Posterior cingulate gyrus (tissue), 11 donors: ENCODE results near the gene XPR1.

Experiments
- DNase-seq, 10 donors: peaks; one replicate each; pipeline versions ENCODE4 v3.0.0 to v3.0.0-alpha.2; 2020 to 2021; ENCODE audit warnings: mixed read lengths in 3 of 10
- intact Hi-C: fragments of 100-400 bp; cut with DNase I; formaldehyde crosslinking; loops from one replicate; pipeline ENCODE4 v1.15.1; 2023

The XPR1 gene

DNA sequence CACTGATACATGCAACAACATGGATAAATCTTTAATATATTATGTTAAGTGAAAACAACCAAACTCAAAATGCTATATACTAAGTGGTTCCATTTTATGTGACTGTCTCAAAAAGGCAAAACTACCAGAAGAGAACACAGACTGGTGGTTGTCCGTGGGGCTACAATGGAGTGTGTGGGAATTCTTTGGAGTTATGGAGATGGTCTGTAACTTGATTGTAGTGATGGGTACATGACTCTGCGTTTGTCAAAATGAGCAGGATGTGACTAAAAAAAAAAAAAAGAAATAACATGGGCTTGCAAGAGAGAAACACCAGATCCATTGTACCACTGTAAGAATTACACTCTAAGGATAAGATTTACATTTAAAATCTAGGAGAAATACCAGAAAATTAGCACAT lies 228.7 kb downstream of the XPR1 start:
- no peak for DNase-seq
- intact Hi-C loops, result loop anchor here (5.0 kb wide), 3 partner anchors 228 to 343 kb away; partner anchors contain the start of gene XPR1

DNA sequence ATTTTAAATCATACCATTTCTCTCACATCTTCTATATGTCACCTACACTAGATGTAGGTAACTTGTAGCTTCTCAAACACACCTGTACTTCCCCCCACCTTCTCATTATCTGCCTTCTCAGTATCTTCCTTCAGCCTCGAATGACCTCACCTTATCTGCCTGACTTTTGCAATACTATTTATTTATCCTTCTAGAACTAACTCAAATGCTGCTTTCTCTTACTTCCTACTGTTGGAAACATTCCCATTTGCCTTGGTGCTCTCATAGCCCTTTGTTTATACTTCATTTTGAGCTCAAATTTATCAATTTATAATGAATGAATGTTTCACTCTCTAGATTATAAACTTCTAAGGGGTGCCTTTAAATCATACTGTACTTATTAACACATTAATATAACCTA lies 230.5 kb downstream of the XPR1 start:
- intact Hi-C loops, result loop anchor here (5.0 kb wide), 3 partner anchors 230 to 345 kb away; partner anchors contain the start of gene XPR1

DNA sequence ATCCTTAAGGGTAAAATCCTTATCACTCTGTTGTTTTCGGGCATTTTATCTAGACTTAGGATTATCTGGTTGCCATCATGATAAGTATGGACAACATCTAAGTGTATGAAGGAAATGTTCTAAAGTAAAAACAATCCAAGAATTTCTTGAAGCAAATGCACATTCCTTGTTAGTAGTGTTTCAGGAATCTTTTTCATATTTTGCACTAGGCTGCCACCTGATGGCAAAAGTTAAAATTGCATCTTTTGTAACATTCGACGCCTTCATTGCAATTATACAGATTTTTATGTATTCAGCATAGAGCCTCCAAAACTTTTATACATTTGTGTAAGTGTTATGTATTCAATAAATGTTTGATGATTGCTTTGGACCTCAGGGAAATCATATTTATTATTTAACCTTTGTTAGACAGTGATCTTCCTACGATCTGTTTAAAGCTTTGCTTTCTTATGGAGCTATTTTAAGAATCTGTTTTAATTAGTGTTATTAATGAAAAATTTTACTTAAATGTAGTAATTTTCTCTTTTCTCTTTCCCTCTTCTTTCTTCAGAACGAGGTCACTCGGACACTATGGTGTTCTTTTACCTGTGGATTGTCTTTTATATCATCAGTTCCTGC lies 231.4 kb downstream of the XPR1 start:
- peak in 1 of 10 donors; percentile 34 for DNase-seq
- intact Hi-C loops, result loop anchor here (5.0 kb wide), 3 partner anchors 231 to 346 kb away; partner anchors contain the start of gene XPR1

More for the DNA sequence above, 230.5 kb downstream of the XPR1 start:
- DNase-seq, result no peak

DNA sequence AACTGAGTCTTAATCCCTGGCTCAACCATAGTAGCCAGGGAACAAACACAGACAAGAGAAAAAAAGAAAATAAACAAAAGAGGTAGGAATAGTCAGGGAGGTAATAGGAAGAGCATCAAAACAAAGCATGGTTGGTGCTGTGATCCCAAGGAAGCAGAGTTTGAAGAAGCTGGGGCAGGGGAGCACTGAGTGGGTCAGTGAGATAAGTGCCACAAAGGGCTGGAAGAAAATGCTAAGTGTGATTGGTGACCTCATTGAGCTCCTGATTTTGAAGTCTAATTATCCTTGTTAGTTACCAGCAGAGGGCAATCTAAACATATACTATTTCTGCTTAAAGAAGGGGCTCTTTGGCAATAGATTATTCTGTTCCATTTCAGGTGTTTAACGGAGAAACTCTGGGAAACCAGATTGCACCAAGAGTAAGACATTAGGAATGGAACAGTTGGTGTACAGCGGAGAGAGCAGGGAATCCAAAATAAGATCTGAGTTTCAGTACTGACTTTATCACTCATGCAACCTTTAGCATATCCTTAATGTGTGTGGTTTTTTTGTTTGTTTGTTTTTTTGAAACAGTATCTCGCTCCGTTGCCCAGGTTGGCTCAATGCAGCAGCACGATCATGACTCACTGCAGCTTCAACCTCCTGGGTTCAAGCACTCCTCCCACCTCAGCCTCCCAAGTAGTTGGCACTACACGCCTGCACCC lies 250.1 kb downstream of the XPR1 start:
- peak in 1 of 10 donors; percentile 51 for DNase-seq
- intact Hi-C loops, result loop anchor here (1.0 to 5.0 kb wide), 4 partner anchors 140 to 285 kb away; partner anchors contain the start of genes IER5 and STX6

DNA sequence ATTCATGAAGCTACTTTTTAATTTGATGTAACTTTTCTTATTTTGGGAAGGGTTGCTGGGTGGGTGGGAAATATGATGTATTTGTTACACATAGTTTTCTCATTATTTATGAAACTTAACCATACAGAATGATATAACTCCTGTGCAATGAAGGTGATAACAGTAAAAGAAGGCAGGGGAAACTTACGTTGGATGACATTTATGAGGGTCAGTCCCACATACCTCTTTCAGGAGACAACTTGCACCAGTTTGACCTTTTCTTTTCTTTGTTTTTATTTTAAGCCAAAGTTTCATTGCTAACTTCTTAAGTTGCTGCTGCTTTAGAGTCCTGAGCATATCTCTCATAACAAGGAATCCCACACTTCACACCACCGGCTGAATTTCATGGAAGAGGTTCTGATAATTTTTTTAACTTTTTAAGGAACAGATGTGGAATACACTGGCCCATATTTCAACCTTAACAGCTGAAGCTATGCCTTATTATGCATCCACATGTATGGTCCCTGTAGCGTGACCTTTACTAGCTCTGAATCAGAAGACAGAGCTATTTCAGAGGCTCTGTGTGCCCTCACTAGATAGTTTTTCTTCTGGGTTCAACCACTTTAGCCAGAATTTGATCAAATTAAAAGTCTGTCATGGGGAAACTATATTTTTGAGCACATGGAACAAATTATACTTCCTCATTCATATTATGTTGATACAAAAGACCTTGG lies 252.9 kb downstream of the XPR1 start:
- intact Hi-C loops, result loop anchor here (5.0 kb wide), 2 partner anchors 138 to 283 kb away; partner anchors contain the start of gene STX6
- DNase-seq, result no peak

DNA sequence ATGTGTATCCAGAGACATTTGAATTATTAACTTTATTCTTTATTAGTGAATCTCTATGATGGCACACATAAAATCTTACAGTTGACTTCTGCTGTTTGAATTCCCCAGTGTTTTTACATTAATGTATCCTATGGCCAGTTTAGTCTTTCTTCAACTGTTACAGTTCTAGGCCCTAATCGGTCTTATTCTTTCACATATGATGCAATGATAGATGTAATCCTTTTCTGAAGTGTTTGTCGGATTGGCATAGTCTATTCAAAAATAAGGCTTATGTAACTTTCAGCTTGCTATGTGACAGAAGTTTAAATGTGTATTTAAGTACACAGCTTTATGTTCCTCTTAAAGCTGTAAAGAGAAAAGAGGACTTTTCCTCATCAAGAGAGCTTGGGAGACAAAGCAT lies 254.5 kb downstream of the XPR1 start:
- DNase-seq, result no peak
- intact Hi-C loops, result no loop called here

DNA sequence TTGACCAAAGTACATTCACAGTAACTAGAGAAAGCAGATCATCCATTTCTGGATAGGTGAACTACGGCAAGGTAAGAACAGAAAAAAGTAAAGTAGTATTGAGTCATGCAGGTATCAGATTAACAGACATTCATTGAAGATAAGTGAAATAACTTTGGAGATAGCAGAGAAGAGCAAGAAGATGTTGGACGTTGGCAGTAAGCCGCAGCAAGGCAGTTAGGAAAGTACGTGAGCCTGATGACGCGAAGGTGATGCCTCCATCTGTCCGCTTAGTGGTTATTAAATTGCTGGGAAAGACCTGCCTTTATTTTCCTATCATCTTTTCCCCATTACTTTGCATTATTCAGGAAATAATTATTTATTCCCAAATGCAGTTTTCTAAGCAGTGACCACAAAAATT lies 256.0 kb downstream of the XPR1 start:
- no peak for DNase-seq
- intact Hi-C loops, result no loop called here

DNA sequence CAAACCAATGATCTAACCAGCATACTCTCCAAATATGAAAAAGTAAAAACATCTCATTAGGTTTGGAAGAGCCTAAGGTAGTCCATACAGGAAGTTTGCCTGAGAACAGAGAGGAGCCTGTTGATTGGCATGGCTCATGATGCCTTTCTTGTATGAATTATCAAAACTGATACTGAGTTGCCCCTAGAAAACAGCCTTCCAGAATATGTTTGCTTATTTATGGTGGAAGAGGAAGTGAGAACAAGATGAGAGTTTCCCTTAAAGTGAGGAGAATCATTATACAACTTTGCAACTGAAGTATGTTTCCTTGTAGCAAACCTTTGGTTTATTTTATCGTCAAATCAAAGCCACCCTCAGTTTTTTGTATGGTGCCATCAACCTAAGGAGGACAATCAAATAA lies 257.0 kb downstream of the XPR1 start:
- no peak for DNase-seq
- intact Hi-C loops, result no loop called here

DNA sequence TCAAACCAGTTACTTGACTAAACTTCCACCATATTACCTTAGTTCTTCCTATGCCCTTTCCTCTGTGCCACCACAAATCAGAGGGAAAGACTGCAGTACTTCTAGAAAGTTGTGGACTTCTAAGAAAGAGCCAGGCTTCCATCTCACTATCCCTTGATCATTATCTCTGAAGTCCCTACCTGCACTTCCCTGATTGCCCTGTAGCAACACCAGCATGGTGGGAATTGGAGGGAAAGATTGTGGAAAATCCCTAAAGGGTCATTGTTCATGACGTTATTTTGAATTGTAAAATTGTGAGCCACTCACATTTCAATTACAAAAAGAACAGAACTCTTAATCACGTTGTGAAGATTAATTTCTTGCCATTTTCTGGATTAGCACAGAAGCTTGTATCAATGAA lies 257.5 kb downstream of the XPR1 start:
- no peak for DNase-seq
- intact Hi-C loops, result no loop called here

DNA sequence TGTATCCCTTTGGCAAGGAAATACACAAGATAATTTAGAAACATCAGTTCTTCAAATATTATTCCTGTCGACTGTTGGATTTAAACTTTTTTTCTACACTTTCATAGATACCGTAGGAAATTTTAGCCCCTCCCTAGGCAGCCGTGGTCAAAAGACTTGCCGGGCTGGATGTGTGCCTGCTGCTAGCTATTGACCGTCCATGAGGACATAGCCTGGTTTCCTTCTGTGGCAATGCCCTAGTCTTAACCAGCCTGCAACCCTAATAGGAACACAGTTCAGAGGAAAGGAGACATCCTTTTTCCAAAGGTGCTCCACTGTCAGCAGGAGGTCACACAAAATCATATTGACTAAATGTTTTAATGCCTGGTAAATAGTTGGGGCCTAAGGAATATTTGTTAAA lies 260.4 kb downstream of the XPR1 start:
- intact Hi-C loops, result no loop called here
- no peak for DNase-seq

DNA sequence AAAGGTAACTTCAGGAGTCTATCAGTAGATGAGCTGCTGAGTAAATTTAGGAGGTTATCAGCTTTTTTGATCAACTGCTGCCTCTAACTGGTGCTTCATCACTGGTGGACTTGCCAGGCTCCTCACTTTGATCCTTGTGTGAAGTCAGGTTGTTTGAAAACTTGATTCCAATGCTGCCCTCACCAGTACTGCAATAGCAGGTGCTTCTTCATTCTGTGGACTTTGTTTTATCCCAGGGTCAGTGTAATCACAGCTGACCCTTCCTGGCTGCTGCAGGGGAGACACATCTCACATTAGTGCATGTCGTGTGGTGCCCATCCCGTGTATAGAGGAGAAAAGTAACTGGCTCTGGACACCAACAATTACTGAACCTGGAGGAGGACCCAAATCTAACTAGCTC lies 260.9 kb downstream of the XPR1 start:
- intact Hi-C loops, result no loop called here
- no peak for DNase-seq

DNA sequence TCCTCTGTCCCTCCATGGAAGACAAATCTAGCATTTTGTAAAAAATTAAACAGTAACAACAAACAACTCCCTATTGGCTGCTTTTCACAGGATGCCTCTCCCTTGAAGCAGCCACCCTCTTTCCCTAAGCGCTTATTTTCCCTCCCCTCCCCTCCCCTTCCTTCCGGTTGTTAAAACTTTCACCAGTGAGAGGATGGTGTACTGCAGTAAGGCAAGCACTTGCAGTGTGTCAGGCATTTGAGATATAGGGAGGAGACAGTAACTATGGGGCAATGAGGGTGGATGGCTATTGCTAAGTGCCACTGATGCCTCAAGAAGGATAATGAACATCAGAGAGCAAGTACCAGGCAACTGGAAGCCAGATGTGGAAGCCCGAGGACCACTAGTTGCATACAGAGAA lies 261.8 kb downstream of the XPR1 start:
- no peak for DNase-seq
- intact Hi-C loops, result no loop called here

DNA sequence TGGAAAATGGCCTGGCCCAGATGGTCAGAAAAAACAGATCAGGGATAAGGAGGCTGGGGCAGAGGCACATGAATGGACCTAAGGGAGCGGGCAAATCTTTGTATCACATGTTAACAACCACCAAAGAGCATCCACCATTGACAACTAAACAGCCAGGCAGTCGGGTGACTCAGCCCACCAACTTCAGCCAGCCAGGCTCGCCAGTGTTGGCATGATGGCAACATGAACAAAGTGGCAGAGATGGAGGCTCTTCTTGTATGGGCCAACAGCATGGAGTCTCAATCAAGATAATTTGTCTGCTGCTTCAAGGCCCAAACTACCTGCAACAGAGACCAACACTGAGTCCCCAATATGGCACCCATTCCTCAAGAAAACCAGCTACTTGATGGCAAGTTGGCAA lies 264.3 kb downstream of the XPR1 start:
- intact Hi-C loops, result no loop called here
- no peak for DNase-seq

DNA sequence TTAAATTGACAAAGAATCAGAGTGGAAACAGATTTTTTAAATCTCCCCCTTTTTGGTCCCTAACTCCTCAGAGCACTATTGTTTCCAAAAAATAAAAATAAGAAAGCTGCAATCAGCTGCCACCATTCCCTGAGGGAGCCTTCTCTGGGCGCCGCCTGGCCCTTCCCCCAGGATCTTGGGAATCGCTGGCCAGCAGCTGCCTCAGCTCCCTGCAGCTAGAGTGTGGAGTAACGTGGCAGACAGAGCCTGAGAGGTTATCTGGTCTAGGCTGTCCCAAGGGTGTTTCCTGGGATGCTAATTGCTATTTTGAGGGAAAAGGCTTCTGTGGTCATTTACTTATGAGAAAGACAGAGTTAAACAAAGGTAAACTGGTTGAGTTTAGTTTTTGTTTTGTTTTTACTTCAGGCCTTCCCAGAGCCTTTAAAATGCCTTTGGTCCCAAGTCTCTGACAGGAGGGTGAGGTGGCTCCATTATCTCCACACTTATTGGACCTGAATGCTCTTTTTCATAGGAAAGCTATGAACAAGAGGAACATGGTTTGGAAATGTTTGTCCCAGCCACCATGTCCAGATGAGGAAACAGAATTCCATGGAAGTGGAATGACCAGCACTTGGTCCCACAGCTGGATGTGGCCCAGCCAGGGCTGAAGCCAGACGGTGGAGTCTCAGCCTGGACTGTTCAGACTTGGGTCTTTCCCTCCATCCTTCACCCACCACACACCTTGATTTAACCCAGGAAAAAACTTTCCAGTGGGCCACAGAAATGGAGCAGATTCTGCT lies 266.8 kb downstream of the XPR1 start:
- DNase-seq, result no peak
- intact Hi-C loops, result no loop called here

DNA sequence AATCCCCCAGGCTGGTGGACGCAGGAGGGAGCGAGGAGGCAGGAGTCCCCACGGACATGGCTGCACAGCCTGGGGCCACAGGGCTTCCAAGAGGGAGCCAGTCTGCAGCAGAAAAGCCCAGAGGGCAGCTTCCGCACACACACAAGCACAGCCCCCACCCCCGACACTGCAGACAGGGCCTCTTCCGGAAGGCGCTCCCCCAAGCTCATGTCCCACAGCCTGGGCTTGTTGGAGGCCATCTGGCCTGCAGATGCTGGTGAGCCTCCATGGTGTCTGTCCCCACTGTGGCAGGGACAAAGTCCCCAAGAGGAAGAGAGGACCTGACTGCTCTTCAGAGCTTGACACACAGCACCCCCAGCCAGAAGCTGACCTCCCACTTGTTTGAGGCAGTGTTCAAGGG lies 267.4 kb downstream of the XPR1 start:
- intact Hi-C loops, result no loop called here
- no peak for DNase-seq

DNA sequence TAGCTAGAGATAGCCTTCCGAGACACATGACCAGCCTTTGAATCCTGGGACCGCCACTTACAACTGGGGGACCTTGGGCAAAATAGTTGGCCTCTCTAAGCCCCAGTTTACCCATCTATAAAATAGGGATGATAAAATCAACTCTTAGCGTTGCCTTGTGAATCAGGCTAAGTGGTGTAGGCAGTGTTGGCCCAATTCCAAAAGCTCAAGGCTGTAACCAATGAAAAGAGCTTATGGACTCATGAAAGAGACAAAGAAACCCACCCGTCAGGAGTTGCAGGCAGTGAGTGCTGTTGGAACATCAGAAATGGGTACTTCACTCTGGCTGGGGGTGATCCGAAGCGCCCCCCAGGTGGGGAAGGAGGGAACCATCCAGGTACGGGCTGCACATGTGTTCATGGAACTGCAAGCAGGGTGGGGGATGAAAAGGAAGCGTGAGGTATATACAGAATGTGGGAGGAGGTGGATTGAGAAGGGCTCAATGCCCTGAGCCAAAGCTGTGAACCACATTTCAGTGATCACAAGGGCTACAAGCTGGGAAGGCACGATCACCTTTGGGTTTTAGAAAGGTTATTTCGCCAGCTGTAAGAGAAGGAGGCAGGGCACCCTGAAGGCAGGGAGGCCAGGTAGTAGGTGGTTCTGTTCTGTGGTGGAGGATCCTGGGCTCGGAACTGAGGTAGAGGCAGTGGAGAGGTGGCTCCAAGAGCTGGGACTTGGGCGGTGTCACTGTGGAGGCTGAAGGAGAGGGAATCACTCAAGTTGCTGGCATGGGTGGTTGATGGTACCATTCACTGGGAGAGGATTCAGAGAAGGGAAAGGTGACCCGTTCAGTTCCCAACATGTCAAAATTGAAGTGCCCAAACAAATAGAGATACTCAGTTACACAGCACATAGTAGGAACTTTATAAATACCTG lies 269.5 kb downstream of the XPR1 start:
- DNase-seq, result no peak

DNA sequence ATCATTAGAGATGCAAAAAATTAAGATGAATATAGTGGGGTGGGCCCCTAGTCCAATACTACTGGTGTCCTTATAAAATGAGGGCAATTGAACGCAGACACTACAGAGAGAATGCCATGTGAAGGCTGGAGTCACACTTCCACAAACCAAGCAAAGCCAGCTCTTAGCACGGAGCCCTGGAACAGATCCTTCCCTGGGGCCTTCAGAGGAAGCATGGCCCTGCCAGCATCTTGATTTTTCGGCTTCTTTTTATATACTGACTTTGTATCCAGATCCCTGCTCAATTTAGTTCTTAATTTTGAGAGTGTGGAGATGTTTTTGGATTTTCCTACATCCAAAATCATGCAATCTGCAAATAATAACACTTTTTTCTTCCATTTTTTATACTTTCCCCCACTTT lies 270.7 kb downstream of the XPR1 start:
- no peak for DNase-seq
- intact Hi-C loops, result no loop called here

More for the DNA sequence above, 269.5 kb downstream of the XPR1 start:
- intact Hi-C loops, result no loop called here

DNA sequence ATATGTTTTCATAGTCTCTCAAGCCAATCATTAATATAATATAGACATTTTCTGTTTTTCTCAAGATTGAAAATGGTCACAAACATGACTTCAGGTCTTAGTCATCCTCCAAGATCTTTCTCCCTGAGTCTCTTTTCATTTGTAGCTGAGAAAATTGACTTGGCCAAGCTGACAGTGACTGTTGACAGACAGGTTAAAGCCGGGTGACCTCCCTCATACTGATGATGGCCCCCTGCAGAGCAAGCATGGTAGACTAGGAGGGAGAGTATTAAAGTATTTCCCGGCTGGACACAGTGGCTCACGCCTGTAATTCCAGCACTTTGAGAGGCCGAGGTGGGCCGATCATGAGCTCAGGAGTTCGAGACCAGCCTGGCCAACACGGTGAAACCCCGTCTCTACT lies 274.1 kb downstream of the XPR1 start:
- no peak for DNase-seq

DNA sequence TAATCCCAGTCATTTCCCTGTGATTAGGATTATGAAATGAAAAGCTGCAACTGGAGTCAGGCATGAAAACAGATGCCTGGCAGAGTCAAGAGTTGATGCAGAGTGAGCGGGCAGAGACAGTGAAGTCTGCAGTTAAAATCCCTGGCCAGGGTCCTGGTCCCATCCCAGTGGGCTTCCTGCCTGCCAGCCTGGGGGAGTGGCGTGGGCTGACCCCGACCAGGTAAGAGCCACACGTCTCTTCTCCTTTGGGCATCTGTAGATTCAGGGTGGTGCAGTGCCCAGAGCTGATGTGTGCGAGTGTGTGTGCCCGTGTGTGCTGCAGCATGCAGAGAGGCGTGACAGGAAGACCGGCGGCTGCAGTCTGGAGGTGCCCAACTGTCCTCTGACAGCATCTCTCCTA lies 274.7 kb downstream of the XPR1 start:
- no peak for DNase-seq
- intact Hi-C loops, result no loop called here

More for the DNA sequence above, 274.1 kb downstream of the XPR1 start:
- intact Hi-C loops, result no loop called here
